Activated CD4-positive, CD25-positive, alpha-beta regulatory T cell (primary cell): ENCODE measurements around the gene ST8SIA5.

Source experiments
- DNase-seq, 4 experiments: peaks; one replicate each; lab custom pipeline; 2025; lab: John Stamatoyannopoulos, UW

ST8SIA5 gene

GRCh38 chr18:46738491-46738890 is 18.4 kb downstream of the ST8SIA5 start:
- no peak for DNase-seq

DNA sequence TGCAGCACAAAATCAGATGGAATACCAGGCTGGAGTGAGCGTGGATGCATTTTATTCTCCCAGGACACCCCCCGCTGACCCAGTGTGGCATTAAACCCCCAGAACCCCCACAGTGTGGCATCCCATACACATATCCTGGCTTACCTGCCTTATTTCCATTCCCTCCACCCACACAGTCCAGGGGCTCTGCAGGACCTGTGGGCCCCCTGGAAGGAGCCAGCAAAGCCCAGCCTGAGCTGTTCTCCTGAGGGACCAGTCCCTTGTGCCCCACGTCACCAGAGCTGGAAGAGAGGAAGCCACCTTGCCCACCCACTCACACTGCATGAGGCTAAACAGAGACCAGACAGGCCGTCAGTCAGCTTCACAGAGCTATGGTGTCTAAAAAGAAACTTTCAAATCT is 20.1 kb downstream of the ST8SIA5 start:
- no peak for DNase-seq

- no peak for DNase-seq
These were observed 20.7 kb downstream of the ST8SIA5 start for GRCh38 chr18:46736135-46736534.

- DNase-seq: no peak
These were observed 21.9 kb downstream of the ST8SIA5 start for GRCh38 chr18:46734981-46735380.

GRCh38 chr18:46733872-46734271 is 23.0 kb downstream of the ST8SIA5 start:
- no peak for DNase-seq

GRCh38 chr18:46732801-46733200 is 24.1 kb downstream of the ST8SIA5 start:
- DNase-seq: no peak

DNA sequence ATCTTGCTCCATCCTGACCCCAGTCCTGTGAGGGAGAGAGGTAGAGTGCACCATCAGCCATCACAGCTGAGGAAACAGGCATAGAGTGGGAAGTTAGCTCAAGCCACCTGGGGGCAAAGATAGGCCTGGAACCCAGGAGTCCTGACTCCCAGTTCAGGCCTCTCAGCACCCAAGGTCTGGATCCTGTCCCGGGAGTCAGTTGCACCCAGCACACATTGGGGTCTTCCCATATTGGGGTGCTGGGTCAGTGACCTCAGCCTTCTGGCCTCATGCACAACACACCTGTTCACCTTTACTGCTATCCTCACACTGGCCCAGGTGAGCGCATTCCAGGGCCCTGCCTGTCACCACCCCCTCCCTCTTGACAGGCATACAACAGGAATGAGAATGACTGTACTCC is 24.7 kb downstream of the ST8SIA5 start:
- DNase-seq: no peak

DNA sequence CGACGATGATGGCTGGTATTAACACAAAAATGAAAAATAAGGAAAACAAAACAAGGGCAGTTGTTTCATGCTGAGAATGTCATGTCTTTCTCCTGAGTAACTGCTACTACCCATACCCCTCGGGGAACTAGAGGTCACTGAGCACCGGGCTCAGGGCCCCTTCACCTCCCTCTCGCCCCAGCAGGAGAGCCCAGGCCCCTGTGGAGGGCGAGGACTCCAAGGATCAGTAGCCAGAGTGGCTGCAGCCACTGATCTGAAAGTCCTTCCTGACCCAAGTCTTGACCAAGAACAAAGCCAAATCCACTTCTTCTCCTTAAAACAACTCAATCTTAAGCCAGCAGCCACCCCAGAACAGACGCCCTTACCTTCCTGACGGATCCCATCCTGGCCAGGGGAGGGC is 25.5 kb downstream of the ST8SIA5 start:
- no peak for DNase-seq

DNA sequence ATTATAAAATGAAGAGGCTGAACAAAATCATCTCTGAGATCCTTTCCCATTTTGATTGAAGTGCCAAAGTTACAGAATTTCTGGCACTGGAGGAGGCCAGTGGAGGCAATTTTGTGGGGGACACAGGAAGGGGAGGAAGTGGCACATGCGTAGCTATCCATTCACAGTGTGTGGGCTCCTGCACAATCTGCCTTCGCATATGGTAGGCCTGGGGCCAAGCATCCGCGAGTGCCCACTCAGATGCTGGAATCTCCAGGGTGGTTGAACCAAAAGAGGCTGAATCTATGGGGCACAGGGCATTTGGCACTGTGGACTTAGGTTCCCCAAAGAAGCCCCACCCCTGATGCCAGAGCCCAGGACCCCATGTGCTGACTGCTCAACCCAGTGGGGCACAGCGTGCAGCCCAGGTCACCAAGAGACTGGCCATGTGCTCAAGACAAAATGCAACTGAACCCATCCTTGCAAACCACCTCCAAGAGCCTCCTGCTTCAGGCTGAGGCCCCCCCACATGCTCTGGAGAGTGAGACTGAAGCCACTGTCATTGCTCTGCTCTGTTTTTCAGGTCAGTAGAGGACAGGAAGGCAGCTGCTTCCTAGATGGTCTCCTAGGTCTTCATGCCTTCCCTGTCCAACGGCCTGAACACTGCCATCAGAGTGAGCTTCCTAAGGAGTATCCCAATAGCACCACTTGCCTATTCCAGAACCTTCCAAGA is 28.5 kb downstream of the ST8SIA5 start:
- DNase-seq: no peak

DNA sequence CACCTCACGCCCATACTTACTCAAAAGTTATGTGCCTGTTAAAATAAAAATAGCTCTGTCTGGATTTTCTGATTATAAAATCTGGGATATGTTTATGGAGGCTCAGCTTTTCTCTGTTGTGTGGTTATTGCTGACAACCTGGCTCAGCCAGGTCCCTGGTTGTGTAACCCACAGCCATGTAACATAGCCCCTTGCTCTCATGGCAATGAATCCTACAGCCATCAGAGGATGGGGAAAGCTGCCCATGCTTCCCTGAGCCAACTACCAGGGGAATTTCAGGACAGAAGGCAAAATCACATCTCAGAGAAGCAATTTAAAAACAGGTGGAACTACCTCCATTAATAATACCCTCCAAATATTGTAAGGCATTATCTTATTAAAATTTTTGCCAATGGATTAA is 29.7 kb downstream of the ST8SIA5 start:
- DNase-seq: no peak

- DNase-seq: no peak
These were observed 31.5 kb downstream of the ST8SIA5 start for GRCh38 chr18:46725310-46725709.

DNA sequence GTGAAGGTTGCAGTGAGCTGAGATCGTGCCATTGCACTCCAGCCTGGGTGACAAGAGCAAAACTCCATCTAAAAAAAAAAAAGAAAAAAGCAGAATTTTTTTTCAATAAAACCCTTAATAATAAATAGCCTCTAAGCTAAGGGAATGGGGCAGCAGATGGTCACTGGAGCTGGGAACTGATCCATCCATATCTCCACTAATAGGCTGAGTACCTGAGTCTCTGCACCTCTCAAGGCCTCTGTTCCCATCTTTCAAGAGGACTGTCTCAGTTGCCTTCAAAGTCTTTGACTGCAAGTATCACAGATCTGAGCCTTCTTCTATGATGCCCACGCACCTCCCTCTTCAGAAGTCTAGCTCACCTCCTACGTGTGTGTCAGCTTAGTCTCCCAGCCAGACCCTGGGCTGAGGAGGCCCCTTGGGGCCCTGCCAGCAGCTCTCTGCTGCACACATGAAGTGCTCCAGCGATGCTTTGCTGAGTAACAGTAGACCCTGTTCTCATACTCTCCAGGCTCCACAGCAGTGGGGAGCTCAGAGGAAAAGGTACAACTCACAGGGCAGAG is 32.9 kb downstream of the ST8SIA5 start:
- no peak for DNase-seq

- DNase-seq: no peak
These were observed 34.8 kb downstream of the ST8SIA5 start for GRCh38 chr18:46722051-46722450.

DNA sequence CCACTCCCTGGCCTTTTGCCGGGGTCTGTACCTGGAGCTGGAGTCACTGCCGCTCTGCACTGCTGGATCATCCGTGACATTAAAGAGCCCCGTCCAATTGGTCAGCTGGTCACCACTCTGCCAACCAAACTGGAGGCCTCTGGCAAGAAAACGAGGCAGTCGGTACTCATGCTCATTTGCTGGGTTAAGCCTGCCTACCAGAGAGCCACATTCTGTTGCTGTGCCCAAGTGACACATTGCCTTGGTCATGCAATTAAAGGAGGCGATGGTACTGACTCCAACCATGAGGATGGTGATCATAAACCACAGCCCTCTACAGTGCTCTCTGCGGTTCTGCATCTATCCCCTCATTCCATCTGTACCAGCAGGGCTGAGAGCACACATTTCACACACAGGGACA is 35.5 kb downstream of the ST8SIA5 start:
- DNase-seq: no peak

DNA sequence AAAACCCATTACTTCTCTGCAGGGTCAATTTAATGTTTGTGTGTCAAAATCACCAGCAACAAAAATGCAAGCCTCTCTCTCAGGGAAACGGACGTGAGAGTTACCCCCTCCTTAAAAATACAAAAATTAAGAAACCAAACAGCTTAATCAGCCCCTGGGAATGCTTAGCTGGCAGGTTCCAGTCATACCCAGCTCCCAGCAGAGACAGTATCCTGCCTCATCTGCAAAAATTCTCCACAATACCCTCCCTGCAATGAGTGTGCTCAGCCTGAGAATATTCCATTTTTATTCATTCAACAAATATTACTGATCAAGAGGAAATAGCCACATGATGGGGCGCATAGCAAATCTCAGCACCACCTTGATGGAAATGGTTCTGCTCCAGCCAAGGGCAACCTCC is 36.3 kb downstream of the ST8SIA5 start:
- DNase-seq: no peak

GRCh38 chr18:46720092-46720491 is 36.8 kb downstream of the ST8SIA5 start:
- DNase-seq: no peak

GRCh38 chr18:46719388-46719787 is 37.5 kb downstream of the ST8SIA5 start:
- DNase-seq: no peak

GRCh38 chr18:46718501-46719341 is 38.1 kb downstream of the ST8SIA5 start:
- DNase-seq: no peak

- DNase-seq: no peak
These were observed 40.0 kb downstream of the ST8SIA5 start for GRCh38 chr18:46716827-46717226.

DNA sequence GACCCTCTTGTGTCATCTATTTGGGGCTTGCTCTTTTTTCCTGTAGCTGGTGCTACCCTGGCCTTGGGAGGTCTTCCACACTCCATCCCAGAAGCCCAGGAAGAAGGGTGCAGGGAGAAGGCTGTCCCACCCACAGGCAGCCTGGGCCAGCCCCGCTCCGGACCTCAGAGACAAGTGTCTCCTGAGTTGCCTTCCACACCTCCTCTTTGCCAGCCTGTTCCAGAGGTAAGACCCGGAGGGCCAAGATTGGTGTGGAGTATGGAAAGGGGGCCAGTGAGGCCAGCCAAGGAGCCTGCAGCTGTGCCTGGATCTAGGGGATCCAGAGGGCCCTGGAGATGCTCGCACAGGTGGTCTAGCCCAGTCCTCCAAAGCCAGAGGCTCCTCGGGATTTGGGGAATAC is 40.5 kb downstream of the ST8SIA5 start:
- no peak for DNase-seq

DNA sequence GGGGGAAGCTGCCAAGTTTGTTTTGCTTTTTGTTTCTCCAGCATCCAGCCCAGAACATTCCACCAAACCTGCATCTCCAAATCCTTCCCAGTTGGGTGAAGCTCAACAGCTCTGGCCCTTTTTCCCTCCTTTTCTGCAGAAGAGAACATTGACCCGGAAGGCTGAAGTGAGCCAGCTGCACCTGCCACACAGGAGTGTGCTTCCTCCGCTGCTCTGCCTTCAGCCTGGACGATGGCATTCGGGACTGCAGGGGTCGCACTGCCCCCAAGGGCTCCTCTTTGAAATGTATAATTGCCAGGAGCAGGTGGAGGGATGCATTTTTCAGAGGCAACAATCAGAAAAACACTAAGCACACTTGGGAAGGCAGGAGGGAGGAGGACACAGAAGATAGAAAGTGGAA is 41.8 kb downstream of the ST8SIA5 start:
- no peak for DNase-seq

DNA sequence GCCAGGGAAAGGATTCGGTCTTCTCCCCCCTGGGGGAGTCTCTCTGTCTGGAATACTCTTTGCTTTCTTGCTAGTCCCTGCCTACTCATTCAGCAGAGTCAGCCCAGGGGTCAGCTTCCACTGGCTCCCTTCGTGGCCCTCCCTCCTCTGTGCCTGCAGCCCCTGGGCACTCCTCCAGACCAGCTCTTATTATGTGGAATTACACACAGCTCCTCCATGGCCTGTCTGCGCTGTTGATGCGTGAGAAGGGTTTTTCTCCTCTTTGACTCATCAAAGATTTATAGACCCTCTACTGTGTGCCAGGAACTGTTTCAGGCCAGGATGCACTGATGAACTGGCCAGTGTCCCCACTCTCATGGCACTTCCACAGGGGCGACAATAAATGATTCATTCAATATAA is 44.4 kb downstream of the ST8SIA5 start:
- no peak for DNase-seq

GRCh38 chr18:46711444-46711863 is 45.4 kb downstream of the ST8SIA5 start:
- DNase-seq: no peak
